Progenitor cell of endocrine pancreas (in vitro differentiated cells): ENCODE results near the gene KRTAP4-11. TPM values are rescaled to one million over a fixed set of nuclear protein-coding genes. Genes with fewer than 3 reads are reported as not detected.
"Not testable (repeated sequence)": the region's sequence is repeated elsewhere in the genome, so short reads cannot be mapped to it uniquely, and the experiment has no call there.

Experiments used
- DNase-seq: peaks from one replicate; pipeline ENCODE4 v3.0.0; 2021; ENCODE audit warnings: low spot score; ENCODE audit not compliant: unreplicated experiment
- H3K27ac Mint-ChIP-seq: 2 replicates; pipeline ENCODE4 v1.8.0; 2021; ENCODE audit warnings: mild to moderate bottlenecking, moderate library complexity, mixed read lengths
- H3K27me3 Mint-ChIP-seq: 2 replicates; pipeline ENCODE4 v1.8.0; 2021; ENCODE audit warnings: mixed read lengths
- H3K36me3 Mint-ChIP-seq: 2 replicates; pipeline ENCODE4 v1.8.0; 2022; ENCODE audit warnings: mixed read lengths; ENCODE audit not compliant: insufficient read depth
- H3K4me1 Mint-ChIP-seq: 2 replicates; pipeline ENCODE4 v1.8.0; 2021; ENCODE audit warnings: low read depth, mixed read lengths
- H3K4me3 Mint-ChIP-seq: 2 replicates; pipeline ENCODE4 v1.8.0; 2021; ENCODE audit warnings: low read depth, mild to moderate bottlenecking, moderate library complexity, mixed read lengths
- H3K9me3 Mint-ChIP-seq: 2 replicates; pipeline ENCODE4 v1.8.0; 2021; ENCODE audit warnings: low read depth, mixed read lengths
- long read RNA-seq: library from polyadenylated mRNA; unstranded; transcript quantifications from one replicate; pipeline ENCODE4 v2.0.0, GENCODE V29; 2020
- total RNA-seq: library from RNA; stranded (reverse); gene quantifications from 2 replicates; pipeline ENCODE4 v1.2.1, GENCODE V29; 2021
- TF ChIP-seq, protein P1 (sequence below): fragments of 200-600 bp; sonication (generic); IDR thresholded peaks from one replicate; pipeline ENCODE4 v1.5.0; 2021; ENCODE audit warnings: antibody characterized with exemption, mild to moderate bottlenecking; ENCODE audit not compliant: unreplicated experiment

Gene KRTAP4-11
- not detected in 2 replicates for total RNA-seq
- long read RNA-seq, result 0 reads

DNA sequence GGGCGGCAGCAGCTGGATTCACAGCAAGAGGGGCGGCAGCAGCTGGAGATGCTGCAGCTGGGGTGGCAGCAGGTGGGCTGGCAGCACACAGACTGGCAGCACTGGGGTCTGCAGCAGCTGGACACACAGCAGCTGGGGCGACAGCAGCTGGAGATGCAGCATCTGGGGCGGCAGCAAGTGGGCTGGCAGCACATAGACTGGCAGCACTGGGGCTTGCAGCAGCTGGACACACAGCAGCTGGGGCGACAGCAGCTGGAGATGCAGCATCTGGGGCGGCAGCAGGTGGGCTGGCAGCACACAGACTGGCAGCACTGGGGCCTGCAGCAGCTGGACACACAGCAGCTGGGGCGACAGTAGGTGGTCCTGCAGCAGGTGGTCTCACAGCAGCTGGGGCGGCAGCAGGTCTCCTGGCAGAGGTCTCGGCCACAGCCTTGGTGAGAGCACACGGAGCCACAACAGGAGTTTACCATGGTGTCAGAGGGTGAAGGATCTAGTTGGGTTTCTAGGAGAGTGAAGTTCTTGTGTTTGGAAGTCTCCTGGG is at the start of gene KRTAP4-11:
Gene KRTAP4-11 (minus strand): TSS at position 528 of the 541 bp plus-strand sequence. CDS start 58 bp downstream, at position 470.
- not testable (repeated sequence) for DNase-seq, H3K4me3 Mint-ChIP-seq, H3K36me3 Mint-ChIP-seq, H3K9me3 Mint-ChIP-seq, H3K27ac Mint-ChIP-seq, H3K27me3 Mint-ChIP-seq
- H3K4me1 Mint-ChIP-seq, result peaks cover 16% of the 10 kb centered on the region

DNA sequence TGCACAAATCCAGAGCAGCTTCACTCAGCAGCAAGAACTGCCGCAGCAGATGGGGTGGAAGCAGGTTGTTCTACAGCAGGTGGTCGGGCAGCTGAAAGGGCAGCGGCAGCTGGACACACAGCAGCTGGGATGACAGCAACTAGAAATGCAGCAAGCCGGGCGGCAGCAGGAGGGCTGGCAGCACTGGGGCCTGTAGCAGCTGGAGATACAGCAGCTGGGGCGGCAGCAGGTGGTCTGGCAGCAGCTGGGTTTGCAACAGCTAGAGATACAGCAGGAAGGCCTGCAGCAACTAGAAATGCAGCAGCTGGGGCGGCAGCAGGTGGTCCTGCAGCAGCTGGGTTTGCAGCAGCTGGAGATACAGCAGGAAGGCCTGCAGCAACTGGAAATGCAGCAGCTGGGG is 49.4 kb upstream of the KRTAP4-11 start:
- Mint-ChIP-seq H3K9me3 (no peaks in the 10 kb centered on the region), H3K36me3 (no peaks in the 10 kb centered on the region), H3K4me1 (no peaks in the 10 kb centered on the region), H3K4me3 (no peak overlapping the region), H3K27me3 (peaks cover 14% of the 10 kb centered on the region), H3K27ac (no peak overlapping the region)
- TF ChIP-seq, protein P1, sequence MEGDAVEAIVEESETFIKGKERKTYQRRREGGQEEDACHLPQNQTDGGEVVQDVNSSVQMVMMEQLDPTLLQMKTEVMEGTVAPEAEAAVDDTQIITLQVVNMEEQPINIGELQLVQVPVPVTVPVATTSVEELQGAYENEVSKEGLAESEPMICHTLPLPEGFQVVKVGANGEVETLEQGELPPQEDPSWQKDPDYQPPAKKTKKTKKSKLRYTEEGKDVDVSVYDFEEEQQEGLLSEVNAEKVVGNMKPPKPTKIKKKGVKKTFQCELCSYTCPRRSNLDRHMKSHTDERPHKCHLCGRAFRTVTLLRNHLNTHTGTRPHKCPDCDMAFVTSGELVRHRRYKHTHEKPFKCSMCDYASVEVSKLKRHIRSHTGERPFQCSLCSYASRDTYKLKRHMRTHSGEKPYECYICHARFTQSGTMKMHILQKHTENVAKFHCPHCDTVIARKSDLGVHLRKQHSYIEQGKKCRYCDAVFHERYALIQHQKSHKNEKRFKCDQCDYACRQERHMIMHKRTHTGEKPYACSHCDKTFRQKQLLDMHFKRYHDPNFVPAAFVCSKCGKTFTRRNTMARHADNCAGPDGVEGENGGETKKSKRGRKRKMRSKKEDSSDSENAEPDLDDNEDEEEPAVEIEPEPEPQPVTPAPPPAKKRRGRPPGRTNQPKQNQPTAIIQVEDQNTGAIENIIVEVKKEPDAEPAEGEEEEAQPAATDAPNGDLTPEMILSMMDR, result no peak
- DNase-seq, result no peak

DNA sequence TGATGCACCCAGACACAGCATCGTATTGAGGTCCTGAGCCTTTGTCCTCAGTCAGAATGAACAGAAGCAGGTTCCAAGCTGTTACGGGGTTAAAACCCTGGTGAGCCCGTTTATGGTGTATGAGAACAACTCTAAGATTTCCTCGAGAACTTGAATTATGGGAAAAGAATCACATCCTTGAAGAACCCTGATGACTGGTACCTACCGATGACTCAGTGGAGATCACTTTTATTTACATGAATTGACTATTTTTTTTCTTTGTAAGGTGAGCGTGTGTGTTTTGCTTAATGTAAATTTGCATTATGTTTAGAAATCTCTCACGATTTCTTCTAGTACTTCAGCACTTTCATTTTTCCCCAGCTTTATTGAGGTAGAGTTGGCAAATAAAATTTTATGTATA is 45.7 kb upstream of the KRTAP4-11 start:
- no peak for DNase-seq
- Mint-ChIP-seq H3K4me1 (no peaks in the 10 kb centered on the region), H3K27me3 (peaks cover 9% of the 10 kb centered on the region), H3K4me3 (no peak overlapping the region), H3K27ac (no peak overlapping the region), H3K9me3 (no peaks in the 10 kb centered on the region), H3K36me3 (no peaks in the 10 kb centered on the region)
- TF ChIP-seq, protein P1, result no peak

DNA sequence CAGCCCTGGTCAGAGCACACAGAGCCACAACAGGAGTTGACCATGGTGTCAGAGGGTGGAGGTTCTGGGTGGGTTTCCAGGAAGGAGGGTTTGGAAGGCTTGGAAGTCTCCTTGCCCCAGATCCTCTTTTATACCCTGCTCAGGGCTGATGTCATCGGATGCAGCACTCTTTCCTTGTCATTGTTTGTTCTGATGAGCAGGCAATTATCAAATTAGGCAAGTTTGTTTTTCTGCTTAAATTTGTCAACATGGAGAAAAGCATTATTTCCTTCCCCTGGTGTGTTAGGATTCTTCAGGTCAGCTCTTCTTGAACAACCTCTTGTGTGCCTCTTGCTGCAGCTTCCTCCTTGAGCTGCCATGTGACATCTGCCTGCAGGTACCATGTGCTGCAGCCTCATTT is 42.5 kb upstream of the KRTAP4-11 start, which contains the start of gene KRTAP4-4:
Gene KRTAP4-4 (minus strand): TSS at position 101 of the 400 bp plus-strand sequence. CDS start 57 bp downstream, at position 44.
- DNase-seq, result no peak
- Mint-ChIP-seq H3K4me1 (no peaks in the 10 kb centered on the region), H3K4me3 (no peak within 1 kb of the TSS), H3K27me3 (peaks cover 6% of the 10 kb centered on the region), H3K36me3 (no peaks in the 10 kb centered on the region), H3K9me3 (no peaks in the 10 kb centered on the region), H3K27ac (no peak within 1 kb of the TSS)
- TF ChIP-seq, protein P1, result no peak

DNA sequence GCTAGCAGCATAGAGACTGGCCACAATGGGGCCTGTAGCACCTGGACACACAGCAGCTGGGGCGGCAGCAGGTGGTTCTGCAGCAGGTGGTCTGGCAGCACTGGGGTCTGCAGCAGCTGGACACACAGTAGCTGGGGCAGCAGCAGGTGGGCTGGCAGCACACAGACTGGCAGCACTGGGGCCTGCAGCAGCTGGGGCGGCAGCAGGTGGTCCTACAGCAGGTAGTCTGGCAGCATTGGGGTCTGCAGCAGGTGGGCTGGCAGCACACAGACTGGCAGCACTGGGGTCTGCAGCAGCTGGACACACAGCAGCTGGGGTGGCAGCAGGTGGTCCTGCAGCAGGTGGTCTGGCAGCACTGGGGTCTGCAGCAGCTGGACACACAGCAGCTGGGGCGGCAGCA is 42.0 kb upstream of the KRTAP4-11 start:
- not testable (repeated sequence) for H3K27ac Mint-ChIP-seq, H3K4me1 Mint-ChIP-seq, H3K4me3 Mint-ChIP-seq, H3K27me3 Mint-ChIP-seq, DNase-seq, H3K9me3 Mint-ChIP-seq, H3K36me3 Mint-ChIP-seq

DNA sequence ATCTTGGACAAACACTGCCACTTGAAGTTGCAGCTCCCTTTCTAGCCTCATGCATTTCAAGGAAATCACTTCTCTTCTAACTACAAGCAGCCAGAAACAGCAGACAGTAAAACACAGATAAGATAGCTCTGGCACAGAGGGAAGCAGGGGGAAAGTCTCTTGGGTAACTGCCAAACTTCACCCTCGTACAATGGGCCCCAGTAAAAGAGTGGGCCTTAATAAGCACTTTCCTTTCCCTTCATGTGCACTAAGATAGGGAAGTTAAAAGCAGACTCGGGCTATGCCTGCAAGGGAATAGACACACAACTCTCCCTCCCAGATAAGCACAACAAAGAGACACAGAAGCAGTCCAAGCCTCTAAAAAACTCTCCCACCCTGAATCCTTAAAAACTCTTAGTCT is 35.7 kb upstream of the KRTAP4-11 start:
- Mint-ChIP-seq H3K4me3 (no peak overlapping the region), H3K27me3 (peaks cover 6% of the 10 kb centered on the region), H3K27ac (no peak overlapping the region), H3K9me3 (no peaks in the 10 kb centered on the region), H3K36me3 (no peaks in the 10 kb centered on the region), H3K4me1 (peaks cover 2% of the 10 kb centered on the region)
- DNase-seq, result no peak
- TF ChIP-seq, protein P1, result no peak
